ENCODE data around the gene FAM174A.

GRCh38 chr5:100584889-100585288, 49.7 kb downstream of the FAM174A start:
- TF ChIP-seq CTCF (IDR thresholded peaks at IDR 0.05 in 8 of 11, conservative IDR thresholded peaks at IDR 0.05 in 3 of 11) (no peak), POLR2A (IDR thresholded peaks at IDR 0.05) (no peak)

All from spleen (tissue), 7 donors.